ENCODE data around the gene PGLYRP4. TPM values are rescaled to one million over a fixed set of nuclear protein-coding genes. Genes with fewer than 3 reads are reported as not detected.

PGLYRP4 gene
- total and polyA plus RNA-seq, 2 donors from 2014 or later, result not detected

DNA sequence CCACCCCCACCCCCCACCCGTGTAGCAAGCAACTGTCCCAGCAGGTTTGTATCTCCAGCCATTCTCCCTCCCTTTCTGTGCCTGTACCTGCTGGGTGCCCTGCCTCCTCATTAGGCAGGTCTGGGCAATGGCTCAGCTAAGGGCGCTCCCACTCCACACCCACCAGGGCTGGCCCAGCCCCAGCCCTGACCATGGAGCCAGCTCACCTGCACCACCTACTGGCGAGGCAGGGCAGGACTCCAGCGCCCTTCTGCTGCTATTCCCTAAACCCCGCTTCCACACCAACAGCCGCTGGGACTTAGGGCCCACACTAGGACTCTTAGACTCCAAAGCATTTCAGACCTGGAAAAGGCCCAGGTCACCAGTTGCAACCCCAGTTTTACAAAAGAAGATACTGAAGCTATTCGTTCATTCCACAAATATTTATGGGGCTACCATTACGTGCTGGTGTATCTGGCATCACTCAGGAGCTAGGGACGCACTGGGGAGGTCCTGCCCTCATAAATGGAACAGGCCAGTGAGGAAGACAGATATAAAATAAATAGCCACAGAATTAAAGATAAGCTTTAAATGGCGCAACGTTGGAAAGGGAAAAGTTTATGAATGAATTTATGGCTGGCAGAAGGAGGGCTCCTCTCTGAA is 59.9 kb downstream of the PGLYRP4 start:
- H3K4me3 ChIP-seq (ENCODE audit: low read length in 3 of 3), result no peak overlapping the region
- no peak overlapping the region for H3K27ac ChIP-seq (ENCODE audit: low read depth in 2 of 2, low read length in 2 of 2)
- no peaks in the 10 kb centered on the region for H3K36me3 ChIP-seq (ENCODE audit: control insufficient read depth in 2 of 3, insufficient read depth in 3 of 3, low read length in 3 of 3)
- no peaks in the 10 kb centered on the region for H3K4me1 ChIP-seq (ENCODE audit: control insufficient read depth in 2 of 3, insufficient read depth in 2 of 3, low read depth in 1 of 3, low read length in 3 of 3)
- H3K9ac ChIP-seq (ENCODE audit: low read length in 3 of 3), result no peak overlapping the region
- no peak for FAIRE-seq
- intact Hi-C loops (cut with DNase I), result no loop called here
- H3K9me3 ChIP-seq (ENCODE audit: control insufficient read depth in 2 of 3, insufficient read depth in 1 of 3, low read length in 3 of 3), result no peaks in the 10 kb centered on the region
- no peak for DNase-seq
- H3K27me3 ChIP-seq (ENCODE audit: control insufficient read depth, insufficient read depth, low read length), result no peaks in the 10 kb centered on the region
- TF ChIP-seq, protein P1, sequence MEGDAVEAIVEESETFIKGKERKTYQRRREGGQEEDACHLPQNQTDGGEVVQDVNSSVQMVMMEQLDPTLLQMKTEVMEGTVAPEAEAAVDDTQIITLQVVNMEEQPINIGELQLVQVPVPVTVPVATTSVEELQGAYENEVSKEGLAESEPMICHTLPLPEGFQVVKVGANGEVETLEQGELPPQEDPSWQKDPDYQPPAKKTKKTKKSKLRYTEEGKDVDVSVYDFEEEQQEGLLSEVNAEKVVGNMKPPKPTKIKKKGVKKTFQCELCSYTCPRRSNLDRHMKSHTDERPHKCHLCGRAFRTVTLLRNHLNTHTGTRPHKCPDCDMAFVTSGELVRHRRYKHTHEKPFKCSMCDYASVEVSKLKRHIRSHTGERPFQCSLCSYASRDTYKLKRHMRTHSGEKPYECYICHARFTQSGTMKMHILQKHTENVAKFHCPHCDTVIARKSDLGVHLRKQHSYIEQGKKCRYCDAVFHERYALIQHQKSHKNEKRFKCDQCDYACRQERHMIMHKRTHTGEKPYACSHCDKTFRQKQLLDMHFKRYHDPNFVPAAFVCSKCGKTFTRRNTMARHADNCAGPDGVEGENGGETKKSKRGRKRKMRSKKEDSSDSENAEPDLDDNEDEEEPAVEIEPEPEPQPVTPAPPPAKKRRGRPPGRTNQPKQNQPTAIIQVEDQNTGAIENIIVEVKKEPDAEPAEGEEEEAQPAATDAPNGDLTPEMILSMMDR (IDR thresholded peaks at IDR 0.05; ENCODE audit: borderline replicate concordance, extremely low read depth, insufficient read depth), result no peak

Other genes starting within 250 kb of the PGLYRP4 start
- gene SPRR2F, start 235.3 kb downstream of the PGLYRP4 start, total RNA-seq, result not detected
- not detected for gene SPRR2F, start 235.3 kb downstream of the PGLYRP4 start, polyA plus RNA-seq (ENCODE audit: insufficient read depth, low read depth, low replicate concordance)
- not detected for gene SPRR2G, start 198.0 kb downstream of the PGLYRP4 start, total RNA-seq
- gene SPRR2G, start 198.0 kb downstream of the PGLYRP4 start, polyA plus RNA-seq (ENCODE audit: insufficient read depth, low read depth, low replicate concordance), result not detected
- not detected for gene LELP1, start 145.4 kb downstream of the PGLYRP4 start, total RNA-seq
- not detected for gene LELP1, start 145.4 kb downstream of the PGLYRP4 start, polyA plus RNA-seq (ENCODE audit: insufficient read depth, low read depth, low replicate concordance)
- not detected for gene PRR9, start 131.3 kb downstream of the PGLYRP4 start, total RNA-seq
- gene PRR9, start 131.3 kb downstream of the PGLYRP4 start, polyA plus RNA-seq (ENCODE audit: insufficient read depth, low read depth, low replicate concordance), result not detected
- not detected for gene LORICRIN, start 89.2 kb downstream of the PGLYRP4 start, total RNA-seq
- gene LORICRIN, start 89.2 kb downstream of the PGLYRP4 start, polyA plus RNA-seq (ENCODE audit: insufficient read depth, low read depth, low replicate concordance), result not detected
- gene PGLYRP3, start 35.9 kb downstream of the PGLYRP4 start, total RNA-seq, result not detected
- gene PGLYRP3, start 35.9 kb downstream of the PGLYRP4 start, polyA plus RNA-seq (ENCODE audit: insufficient read depth, low read depth, low replicate concordance), result not detected
- 271 TPM for gene S100A9, start 9.0 kb upstream of the PGLYRP4 start, total RNA-seq
- gene S100A9, start 9.0 kb upstream of the PGLYRP4 start, polyA plus RNA-seq (ENCODE audit: insufficient read depth, low read depth, low replicate concordance), result 41.9 TPM
- gene S100A12, start 26.8 kb upstream of the PGLYRP4 start, total RNA-seq, result 1.3 TPM
- 2.7 TPM for gene S100A12, start 26.8 kb upstream of the PGLYRP4 start, polyA plus RNA-seq (ENCODE audit: insufficient read depth, low read depth, low replicate concordance)
- gene S100A8, start 42.2 kb upstream of the PGLYRP4 start, total RNA-seq, result 60.9 TPM
- gene S100A8, start 42.2 kb upstream of the PGLYRP4 start, polyA plus RNA-seq (ENCODE audit: insufficient read depth, low read depth, low replicate concordance), result 17.5 TPM
- gene S100A7A, start 67.7 kb upstream of the PGLYRP4 start, total RNA-seq, result not detected
- gene S100A7A, start 67.7 kb upstream of the PGLYRP4 start, polyA plus RNA-seq (ENCODE audit: insufficient read depth, low read depth, low replicate concordance), result not detected
- gene S100A7, start 111.8 kb upstream of the PGLYRP4 start, total RNA-seq, result not detected
- not detected for gene S100A7, start 111.8 kb upstream of the PGLYRP4 start, polyA plus RNA-seq (ENCODE audit: insufficient read depth, low read depth, low replicate concordance)
- 1,542 TPM for gene S100A6, start 187.2 kb upstream of the PGLYRP4 start, total RNA-seq
- gene S100A6, start 187.2 kb upstream of the PGLYRP4 start, polyA plus RNA-seq (ENCODE audit: insufficient read depth, low read depth, low replicate concordance), result 1,580 TPM
- 0.91 TPM for gene S100A5, start 192.1 kb upstream of the PGLYRP4 start, total RNA-seq
- gene S100A5, start 192.1 kb upstream of the PGLYRP4 start, polyA plus RNA-seq (ENCODE audit: insufficient read depth, low read depth, low replicate concordance), result 1.9 TPM
- 141 TPM for gene S100A4, start 197.0 kb upstream of the PGLYRP4 start, total RNA-seq
- gene S100A4, start 197.0 kb upstream of the PGLYRP4 start, polyA plus RNA-seq (ENCODE audit: insufficient read depth, low read depth, low replicate concordance), result 204 TPM
- gene S100A3, start 200.4 kb upstream of the PGLYRP4 start, total RNA-seq, result 8.4 TPM
- gene S100A3, start 200.4 kb upstream of the PGLYRP4 start, polyA plus RNA-seq (ENCODE audit: insufficient read depth, low read depth, low replicate concordance), result 2.5 TPM
- 152 TPM for gene S100A2, start 217.0 kb upstream of the PGLYRP4 start, total RNA-seq
- gene S100A2, start 217.0 kb upstream of the PGLYRP4 start, polyA plus RNA-seq (ENCODE audit: insufficient read depth, low read depth, low replicate concordance), result 416 TPM

Data from kidney (tissue), 14 donors.